LNCAP (cell line): Measurements from ENCODE around the gene MAP6D1.

Source experiments
- TF ChIP-seq, protein P1 (sequence below): fragments of 450-650 bp; IDR thresholded peaks from 2 replicates; pipeline ENCODE4 v1.5.1; 2017; ENCODE audit warnings: mild to moderate bottlenecking

The MAP6D1 gene

DNA sequence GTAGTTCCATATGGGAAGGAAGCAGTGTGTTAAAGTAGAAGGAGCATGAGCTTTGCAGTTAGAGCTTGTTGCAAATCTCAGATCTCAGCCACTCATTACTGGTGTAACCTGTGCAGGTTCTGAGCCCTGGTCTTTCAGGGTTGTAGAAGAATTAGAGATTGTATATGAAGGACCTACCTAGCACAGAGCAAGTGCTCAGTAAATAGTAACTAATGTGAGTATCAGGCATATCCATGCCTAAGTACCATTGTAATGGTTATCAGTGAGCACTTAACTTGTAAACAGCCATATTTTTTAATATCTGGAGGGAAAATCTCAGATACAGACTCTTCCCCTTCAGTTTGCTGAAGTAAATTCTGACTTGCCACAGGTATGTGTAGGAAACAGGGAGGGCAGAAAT is 59.3 kb downstream of the MAP6D1 start:
- TF ChIP-seq, protein P1, sequence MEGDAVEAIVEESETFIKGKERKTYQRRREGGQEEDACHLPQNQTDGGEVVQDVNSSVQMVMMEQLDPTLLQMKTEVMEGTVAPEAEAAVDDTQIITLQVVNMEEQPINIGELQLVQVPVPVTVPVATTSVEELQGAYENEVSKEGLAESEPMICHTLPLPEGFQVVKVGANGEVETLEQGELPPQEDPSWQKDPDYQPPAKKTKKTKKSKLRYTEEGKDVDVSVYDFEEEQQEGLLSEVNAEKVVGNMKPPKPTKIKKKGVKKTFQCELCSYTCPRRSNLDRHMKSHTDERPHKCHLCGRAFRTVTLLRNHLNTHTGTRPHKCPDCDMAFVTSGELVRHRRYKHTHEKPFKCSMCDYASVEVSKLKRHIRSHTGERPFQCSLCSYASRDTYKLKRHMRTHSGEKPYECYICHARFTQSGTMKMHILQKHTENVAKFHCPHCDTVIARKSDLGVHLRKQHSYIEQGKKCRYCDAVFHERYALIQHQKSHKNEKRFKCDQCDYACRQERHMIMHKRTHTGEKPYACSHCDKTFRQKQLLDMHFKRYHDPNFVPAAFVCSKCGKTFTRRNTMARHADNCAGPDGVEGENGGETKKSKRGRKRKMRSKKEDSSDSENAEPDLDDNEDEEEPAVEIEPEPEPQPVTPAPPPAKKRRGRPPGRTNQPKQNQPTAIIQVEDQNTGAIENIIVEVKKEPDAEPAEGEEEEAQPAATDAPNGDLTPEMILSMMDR: no peak
